Epidermal melanocyte (primary cell): Measurements from ENCODE around the gene ACBD4.
A peak's percentile ranks its signal among the peaks of the same experiment; 100 is the strongest.

Experiments used
- DNase-seq: peaks from one replicate; pipeline ENCODE4 v3.0.0; 2011; ENCODE audit warnings: low spot score; ENCODE audit not compliant: insufficient read length

Gene ACBD4

GRCh38 chr17:45104029-45104428, 31.5 kb upstream of the ACBD4 start:
- no peak for DNase-seq

GRCh38 chr17:45104497-45104896, 31.0 kb upstream of the ACBD4 start:
- no peak for DNase-seq

DNA sequence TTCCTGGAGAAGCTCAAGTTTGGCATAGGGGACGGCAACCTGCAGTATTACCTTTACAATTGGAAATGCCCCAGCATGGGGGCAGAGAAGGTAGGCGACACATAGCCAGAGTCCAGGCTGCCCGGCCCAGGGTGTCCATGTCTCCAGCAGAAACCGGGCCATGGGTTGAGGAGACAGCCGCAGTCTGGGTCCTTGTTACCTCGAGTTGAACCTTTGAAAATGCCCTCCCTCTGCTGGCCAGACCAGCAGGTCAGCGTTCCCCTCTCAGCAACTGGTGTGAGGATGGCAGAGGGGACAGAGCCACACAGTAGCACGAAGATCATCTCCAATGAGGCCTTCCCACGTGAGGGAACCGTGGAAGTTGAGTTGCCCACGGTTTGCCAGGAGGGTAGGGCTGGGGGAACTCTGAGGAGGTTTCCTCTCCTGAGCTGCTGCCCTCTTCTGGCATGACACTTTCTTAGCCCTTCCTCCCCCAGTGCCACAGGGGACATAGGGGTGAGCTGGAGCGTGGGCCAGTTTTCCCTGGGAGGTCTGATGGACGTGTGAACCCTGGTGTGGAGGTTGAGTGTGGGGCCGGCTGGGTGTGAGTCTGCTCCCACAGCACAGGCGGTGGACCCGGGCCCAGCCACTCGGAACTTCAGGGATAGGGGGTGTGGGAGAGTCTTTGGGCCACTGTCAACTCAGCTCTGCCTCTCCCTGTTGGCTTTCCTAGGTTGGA, 30.4 kb upstream of the ACBD4 start:
- DNase-seq, result no peak

- no peak for DNase-seq
Observed at GRCh38 chr17:45106096-45106495, 29.4 kb upstream of the ACBD4 start.

DNA sequence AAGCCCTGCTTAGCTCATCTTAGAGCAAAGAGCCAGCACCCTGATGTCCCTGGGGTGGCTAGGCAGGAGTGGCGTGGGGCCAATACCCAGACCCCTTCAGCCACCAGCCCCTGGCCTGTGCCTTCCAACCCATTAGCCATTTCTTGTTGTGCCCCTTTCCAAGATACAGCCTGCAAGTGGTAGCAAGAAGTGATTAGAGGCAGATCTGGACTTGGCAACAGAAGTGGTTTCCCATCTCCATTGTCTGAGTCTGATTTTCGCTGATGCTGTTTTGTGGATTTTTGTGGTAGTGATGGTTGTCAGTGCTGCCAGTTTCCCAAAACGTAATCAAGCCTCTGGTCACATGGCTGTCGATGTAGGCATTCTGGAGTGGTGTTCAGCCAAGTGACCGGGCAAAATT, 28.9 kb upstream of the ACBD4 start:
- no peak for DNase-seq

GRCh38 chr17:45107293-45108010, 28.0 kb upstream of the ACBD4 start:
- no peak for DNase-seq

GRCh38 chr17:45108051-45108450, 27.4 kb upstream of the ACBD4 start:
- no peak for DNase-seq

GRCh38 chr17:45108595-45109521, 26.6 kb upstream of the ACBD4 start:
- no peak for DNase-seq

- DNase-seq, result peak; percentile 77
Observed at GRCh38 chr17:45110676-45111611, 24.5 kb upstream of the ACBD4 start.

- DNase-seq, result no peak
Observed at GRCh38 chr17:45111850-45112249, 23.6 kb upstream of the ACBD4 start.

DNA sequence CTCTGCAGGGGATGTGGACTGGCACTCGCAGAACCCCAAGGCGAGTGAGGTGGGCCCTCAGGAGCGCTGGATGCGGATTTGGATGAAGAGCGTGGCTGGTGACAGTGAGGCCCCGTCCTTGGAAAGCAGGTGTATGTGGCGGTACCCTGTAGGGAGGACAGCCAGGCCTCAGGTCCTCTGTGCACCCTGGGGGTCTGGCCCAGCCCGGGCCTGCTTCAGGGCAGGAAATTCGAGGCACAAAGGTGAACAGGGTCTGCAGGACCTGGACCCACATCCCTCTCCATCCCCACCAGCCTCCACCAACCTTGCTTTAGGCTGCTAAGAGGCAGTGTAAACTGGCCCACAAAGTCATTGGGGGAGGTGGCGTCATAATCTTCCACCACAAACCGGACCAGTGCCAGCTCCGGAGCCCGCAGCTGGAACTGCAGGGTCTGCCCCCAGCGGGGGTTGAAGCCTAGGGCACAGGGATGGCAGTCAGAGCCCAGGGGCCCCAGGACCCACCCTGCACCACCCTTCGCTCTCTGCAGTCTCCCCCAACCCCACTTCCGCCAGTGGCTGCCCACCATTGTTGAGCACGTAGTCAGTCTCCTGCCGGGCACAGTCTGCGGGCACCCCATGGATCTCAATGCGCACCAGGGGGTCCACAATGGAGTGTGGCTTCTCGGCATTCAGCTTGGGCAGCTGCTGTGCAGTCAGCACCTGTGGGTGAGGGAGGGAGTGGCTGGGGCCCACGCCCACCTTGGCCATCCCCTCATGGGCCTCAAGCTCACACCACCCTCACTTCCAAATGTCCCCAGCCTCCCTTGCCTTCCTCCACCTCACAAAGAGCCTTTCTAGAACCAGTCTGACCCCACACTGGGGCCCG, 22.7 kb upstream of the ACBD4 start:
- no peak for DNase-seq

DNA sequence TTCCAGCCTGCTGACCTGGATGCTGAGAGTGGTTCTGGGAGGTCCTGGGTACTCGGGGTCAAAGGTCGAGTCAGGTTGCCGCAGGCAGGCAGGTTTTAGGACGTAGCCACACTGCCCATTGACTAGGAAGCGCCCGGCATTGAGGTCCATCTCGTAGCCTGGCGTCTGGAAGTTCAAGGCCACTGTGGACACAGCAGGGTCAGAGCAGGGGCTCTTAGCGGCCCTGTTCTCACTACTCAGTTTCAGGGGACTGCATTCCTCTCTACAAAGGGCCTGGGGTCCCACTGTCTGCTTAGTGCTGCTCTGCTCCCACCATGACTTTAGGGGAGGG, 22.1 kb upstream of the ACBD4 start:
- no peak for DNase-seq

GRCh38 chr17:45114117-45114932, 21.2 kb upstream of the ACBD4 start:
- no peak for DNase-seq

- no peak for DNase-seq
Observed at GRCh38 chr17:45115015-45115625, 20.4 kb upstream of the ACBD4 start.

DNA sequence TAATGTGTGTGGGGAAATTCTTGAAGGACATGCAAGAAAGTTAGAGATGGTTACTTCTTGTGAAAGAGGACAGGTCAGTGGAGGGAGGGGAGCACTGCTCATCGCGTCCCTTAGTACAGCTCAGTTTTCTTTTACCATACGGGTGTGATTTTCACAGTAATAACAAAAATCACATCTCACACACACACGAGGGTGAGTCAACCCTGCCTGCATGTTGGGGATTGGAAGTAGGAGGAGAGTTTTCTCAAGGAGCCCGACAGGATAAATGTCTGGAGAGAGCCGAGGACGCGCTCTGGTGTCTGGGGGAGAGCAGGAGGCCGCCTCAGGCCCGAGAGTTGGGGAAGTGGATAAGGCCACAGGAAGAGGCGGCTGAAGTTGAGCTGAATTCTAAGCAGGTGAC, 19.6 kb upstream of the ACBD4 start:
- no peak for DNase-seq

DNA sequence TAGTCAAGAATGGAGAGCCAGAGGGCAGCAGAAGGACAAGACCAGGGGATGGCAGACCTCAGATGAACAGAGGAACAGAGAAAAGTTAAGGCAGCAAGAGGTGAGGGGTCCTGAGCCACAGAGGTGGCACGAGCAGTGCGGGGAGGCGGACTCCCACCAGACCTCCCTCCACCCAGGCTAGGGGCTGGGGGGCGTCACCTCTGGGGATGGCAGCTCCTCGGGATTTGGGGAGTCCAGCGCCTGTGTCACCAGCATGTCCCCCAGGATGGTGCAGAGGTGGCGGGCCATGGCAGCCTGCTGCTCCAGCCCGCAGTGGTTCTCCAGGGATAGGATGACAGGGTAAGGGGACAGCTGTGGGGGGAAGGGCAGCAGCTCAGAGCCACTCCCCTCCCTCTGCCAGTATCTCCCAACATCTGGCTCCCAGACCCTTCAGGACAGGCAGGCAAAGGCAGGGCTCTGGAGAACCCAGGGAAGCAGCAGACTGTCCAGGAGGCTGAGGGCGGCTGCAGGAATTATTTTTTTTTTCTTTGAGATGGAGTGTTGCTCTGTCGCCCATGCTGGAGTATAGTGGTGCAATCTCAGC, 19.0 kb upstream of the ACBD4 start:
- DNase-seq, result no peak

GRCh38 chr17:45117334-45117733, 18.2 kb upstream of the ACBD4 start:
- no peak for DNase-seq

GRCh38 chr17:45117848-45118646, 17.4 kb upstream of the ACBD4 start:
- DNase-seq, result no peak
